ENCODE measurements around the gene SND1.
"Not testable (repeated sequence)": the region's sequence is repeated elsewhere in the genome, so short reads cannot be mapped to it uniquely, and the experiment has no call there.

The SND1 gene

GRCh38 chr7:128082431-128082830 is 430.4 kb downstream of the SND1 start:
- no peak for DNase-seq

GRCh38 chr7:128084896-128085608 is 433.1 kb downstream of the SND1 start:
- no peak for DNase-seq

DNA sequence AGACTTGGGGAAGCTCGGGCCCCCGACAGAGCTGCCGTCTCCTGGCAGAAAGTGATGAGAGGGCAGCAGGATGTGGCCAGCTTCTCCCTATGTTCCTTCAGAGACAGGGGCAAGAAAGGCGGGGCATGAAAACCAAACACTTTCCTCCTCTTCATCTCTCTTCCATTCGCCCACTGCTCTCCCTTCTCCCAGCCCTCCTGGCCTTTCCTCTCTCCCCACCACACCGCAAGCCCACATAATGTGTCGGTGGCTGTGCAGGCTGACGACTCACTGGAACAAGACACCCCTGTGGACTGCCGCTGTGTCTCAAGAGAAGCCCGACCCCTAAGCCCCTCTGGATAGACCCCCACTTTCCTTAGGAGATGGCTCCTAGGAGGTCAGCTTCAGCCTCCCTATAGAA is 438.5 kb downstream of the SND1 start:
- DNase-seq: no peak

- no peak for DNase-seq
These were observed 439.1 kb downstream of the SND1 start for GRCh38 chr7:128091106-128091505.

GRCh38 chr7:128092221-128092620 is 440.2 kb downstream of the SND1 start:
- no peak for DNase-seq

DNA sequence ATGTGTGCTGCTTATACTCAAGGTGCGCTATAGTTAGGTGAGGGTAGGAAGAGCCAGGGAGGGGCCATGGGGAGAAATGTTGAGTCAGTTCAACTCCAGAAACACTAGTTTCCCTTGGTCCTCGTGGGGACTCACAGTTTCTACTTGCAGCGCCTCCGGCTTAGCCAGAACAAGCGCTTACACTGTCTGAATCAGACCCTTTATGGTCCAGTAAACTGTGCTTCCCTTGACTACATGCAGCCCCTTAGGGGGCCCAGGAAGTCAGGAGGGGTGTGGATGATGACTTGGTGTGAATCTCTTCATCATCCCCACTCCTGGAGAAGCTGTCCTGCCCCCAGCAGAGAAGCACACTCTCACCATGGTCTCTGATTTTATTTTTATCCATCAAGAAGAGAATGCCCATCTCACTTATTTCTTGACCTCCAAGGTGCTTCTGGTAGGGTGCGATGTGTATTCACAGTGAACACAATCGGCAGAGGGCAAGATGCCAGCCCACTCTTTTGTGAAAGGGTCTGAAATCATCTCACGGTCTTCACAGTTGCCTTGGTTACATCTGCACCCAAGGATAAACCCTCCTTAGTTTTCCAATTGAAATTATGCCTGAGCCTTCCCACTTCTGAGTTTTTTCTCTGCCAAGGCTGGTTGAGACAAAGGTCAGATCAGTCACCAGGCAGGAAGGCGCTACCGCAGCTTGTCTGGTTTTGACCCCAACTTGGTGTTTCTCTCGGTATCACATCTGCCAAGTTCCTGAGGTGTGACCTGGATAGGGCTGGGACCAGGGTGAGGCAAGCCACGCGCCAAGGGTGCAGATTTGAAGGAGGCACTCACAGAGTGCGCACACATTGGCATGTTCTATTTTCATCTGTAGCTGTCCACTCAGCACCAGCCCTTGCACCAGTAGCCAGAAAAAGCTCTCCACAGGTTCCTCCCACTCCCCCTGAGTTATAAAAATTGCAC is 441.9 kb downstream of the SND1 start:
- no peak for DNase-seq

DNA sequence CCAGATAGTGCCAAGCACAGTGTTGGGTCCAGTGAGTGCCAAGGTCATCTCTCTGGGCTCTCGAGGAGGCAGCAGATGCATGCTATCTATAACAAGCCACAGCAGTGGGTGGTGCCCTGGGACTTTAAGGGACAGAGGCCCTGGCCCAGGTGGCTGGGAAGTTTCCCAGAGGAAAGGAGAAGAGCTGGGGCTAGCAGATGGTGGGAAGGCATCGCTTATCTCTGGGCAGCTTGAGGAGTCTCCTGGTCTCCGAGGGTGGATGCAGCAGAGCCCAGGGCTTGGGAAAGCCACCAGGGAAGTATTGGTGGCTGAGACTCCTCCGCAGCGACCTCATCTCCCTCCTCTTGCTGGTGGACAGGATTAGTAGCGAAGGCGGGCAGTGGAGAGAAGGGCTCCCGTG is 442.7 kb downstream of the SND1 start:
- no peak for DNase-seq

DNA sequence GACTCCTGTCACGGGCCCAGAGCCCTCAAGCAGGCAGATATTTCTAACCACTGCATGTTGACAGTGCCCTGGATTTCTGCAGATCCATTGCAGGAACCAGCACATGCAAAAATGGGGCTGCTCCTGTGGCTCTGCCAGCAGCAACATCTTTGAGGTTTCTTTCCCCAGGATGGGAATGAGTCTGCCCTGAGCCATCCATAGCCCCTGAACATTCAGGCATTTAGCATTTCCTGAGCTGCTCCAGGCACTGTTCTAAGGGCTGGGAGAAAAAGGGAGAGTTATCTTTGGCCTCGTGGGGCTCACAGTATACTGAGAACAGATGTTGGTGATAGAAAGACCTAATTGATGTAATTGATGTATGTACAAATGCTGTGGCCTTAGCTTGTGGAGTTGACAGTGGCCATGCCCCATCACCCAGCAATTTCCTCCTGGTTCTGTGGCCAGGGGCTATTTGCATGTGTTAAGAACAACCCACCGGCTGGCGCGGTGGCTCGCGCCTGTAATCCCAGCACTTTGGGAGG is 445.3 kb downstream of the SND1 start:
- DNase-seq: no peak

- DNase-seq: peak; percentile 71
These were observed 446.6 kb downstream of the SND1 start for GRCh38 chr7:128098629-128099028.

GRCh38 chr7:128099204-128099671 is 447.2 kb downstream of the SND1 start:
- no peak for DNase-seq

DNA sequence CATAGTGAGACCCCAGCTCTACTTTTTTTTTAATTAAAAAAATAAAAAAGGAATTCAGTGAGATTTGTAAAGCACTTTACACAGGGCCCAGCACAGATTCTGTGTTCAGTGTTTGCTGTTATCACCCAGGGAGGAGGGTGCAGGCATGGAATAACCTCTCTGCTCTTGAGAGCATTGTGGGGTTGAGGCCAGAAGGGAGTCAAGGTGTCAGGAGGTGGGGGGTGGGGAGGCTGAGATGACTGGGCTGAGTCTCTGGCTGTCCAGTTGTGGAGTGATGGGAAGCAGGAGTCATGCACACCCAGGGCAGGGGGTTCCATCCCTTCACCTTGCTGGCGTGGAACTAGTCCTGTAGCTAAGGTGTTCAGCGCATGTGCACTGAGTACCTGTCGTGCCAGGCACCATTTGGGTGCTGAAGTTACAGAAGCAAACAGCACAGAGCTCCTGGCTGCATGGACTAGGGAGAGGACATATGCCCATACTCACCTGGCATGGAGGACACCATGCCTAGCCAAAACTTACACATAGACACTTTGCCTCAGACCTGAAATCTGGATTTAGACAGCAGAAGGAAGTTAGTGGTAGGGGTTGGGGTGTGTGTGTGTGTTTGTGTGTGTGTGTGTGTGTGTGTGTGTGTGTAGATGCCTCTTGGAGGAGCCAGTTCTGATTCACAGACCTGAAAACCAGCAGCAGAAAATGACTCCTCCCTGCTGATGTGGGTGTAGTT is 448.4 kb downstream of the SND1 start:
- no peak for DNase-seq

- DNase-seq: no peak
These were observed 449.1 kb downstream of the SND1 start for GRCh38 chr7:128100949-128101713.

DNA sequence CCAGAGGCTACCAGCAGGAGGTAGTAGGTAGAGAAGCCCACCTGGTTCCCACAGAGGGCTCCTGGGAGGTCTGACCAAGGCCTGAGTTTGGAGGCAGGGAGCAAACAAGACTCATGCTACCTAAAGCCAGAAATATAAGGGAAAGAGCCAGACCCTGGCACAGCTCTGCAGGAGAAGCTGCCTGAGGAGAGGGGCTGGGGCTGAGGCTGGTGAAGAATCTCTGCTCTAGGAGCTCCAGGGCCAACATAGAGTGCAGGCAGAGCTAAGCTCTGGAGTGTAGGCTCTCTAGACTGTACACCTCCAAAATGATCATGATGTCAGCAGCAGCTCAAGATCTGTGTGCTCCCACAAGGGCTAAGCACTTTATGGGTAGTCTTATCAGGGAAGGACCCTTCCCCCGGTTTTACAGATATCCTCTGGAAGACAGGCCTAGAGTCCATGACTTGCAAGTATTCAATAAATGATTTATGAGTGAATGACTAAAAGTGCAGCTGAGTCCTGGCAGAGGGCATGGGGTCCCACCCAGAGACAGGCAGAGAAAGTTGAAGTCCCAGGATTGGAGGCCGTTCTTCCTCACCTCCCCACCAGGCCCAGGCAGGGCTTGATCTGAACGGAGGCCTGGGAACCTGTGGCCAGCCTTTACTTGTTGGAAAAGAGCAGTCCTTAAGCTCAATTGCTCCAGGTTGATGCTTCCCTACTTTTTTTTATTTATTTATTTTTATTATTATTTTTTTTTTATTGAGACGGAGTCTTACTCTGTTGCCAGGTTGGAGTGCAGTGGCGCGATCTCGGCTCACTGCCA is 450.7 kb downstream of the SND1 start:
- no peak for DNase-seq

DNA sequence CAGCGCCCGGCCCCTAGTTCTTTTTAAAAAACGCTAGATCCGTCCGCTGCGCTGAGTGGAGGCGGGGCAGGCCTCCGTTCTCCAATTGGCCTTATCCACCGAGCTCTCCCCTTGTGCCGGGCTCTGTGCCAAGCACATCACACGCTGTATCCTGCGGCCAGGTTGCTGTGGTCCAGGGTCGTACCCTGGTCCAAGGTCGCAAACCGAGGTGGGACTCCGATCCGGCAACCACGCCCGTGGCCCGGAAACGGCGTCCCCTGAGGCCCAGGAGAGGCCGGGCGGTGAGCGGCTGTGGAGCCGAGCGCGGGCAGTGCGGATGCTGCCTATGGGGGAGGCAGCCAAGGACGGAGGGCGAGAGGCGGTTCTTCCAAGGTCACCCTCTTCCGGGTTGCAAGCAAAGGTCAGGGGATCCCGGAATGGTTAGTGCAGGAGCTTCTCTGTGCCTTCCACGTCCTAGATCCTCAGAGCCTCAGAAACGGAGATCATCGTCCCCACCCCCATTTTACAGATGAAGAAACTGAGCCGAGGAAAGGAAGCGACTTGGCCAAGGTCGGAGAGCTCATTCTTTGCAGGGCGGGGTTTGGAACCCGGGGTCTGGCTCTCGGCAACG is 451.6 kb downstream of the SND1 start:
- no peak for DNase-seq

DNA sequence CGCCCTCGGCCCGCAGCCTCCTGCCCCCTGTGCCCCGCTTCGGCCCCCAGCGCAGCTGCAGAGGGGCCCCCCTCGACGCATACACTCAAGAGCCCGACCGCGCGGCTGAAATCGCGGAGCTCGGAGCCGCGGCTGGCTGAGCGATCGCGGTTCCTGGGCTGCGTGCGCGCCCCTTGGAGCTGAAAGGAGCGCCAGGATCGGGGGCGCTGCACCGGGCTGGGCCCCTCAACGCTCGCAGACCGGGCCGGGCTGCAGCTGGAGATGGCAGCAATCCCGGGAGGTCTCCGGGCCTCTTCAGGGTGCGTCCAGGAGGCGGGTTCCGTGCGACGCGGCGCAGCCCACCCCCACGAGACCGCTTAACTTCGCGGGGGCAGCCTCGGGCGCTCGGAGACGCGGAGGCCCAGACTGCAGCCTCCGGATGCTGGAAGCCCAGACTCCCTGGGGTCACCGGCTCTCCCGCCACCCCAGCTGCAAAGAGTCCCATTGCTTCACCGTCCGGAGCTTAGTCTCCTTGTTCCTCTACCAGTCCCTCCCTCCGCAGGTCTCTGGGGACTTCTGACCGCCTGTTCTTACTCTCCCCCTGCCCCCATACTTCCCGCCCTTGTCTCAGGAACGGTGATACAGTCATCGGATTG is 452.2 kb downstream of the SND1 start:
- no peak for DNase-seq

GRCh38 chr7:128105228-128106022 is 453.4 kb downstream of the SND1 start:
- no peak for DNase-seq

GRCh38 chr7:128106821-128107220 is 454.8 kb downstream of the SND1 start:
- DNase-seq: no peak

DNA sequence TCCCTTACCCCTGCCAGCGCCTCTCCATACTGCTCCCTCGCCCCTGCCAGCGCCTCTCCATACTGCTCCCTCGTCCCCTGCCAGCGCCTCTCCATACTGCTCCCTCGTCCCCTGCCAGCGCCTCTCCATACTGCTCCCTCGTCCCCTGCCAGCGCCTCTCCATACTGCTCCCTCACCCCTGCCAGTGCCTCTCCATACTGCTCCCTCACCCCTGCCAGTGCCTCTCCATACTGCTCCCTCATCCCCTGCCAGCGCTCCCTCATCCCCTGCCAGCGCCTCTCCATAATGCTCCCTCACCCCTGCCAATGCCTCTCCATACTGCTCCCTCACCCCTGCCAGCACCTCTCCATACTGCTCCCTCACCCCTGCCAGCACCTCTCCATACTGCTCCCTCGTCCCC is 455.5 kb downstream of the SND1 start:
- DNase-seq: not testable (repeated sequence)

DNA sequence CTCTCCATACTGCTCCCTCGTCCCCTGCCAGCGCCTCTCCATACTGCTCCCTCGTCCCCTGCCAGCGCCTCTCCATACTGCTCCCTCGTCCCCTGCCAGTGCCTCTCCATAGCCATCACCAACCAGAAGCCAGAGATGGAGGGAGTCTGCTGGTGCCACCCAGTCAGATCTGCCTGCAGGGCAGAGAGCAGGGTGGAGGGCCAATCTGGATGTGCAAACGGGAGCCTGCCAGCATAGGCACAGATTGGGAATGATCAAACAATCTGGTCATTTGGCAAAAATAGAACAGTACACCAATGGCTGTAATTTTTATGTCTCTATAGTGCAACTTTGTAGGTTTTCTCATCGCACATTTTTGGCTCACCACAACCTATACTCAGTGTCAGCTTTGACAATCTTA is 456.1 kb downstream of the SND1 start:
- no peak for DNase-seq
